Measurements from ENCODE around the gene IRGQ.
"Not testable (repeated sequence)": the region's sequence is repeated elsewhere in the genome, so short reads cannot be mapped to it uniquely, and the experiment has no call there.

The IRGQ gene

DNA sequence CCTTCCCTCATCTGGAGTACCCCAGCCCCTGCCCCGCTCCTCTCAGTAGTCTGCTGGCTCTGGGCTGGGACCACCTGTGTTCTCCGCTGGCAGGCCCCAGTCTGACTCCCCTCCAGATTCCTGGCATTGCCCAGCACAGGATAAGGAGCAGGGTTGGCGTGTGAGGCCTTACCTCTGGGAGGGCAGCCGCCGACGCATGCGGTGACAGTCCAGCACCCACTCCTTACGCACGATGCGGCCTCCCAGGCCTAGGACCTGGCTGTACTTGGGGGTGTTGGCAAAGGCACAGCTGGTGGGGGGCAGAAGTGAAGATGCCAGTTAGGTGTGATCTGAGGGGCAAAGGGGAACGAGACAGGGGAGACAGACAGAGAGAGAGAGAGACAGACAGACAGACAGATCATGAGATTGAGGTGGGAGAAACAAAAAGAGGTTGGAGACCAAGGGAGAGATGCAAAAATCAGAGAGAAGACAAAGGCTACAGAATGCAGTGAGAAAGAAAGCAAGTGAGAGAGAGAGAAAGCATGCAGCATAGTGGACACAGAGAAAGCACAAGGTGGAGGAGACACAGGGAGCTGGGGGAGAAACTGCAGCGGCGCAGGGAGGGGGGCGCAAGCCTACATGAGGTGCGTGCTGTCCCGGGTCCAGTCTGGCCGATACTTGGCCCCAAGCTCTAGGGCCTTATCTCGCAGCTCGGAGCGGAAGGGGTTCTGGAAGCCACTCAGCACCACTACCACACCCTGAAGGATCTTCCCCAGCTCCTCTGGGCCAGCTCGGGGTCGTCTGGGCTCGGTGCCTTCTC is 44.3 kb downstream of the IRGQ start:
- no peaks in the 10 kb centered on the region for H3K4me1 ChIP-seq (ENCODE audit: control insufficient read depth, low read length)
- no peak overlapping the region for H3K27ac ChIP-seq (ENCODE audit: low read depth, low read length)
- H3K27me3 ChIP-seq (ENCODE audit: control insufficient read depth, low read length), result no peaks in the 10 kb centered on the region
- no peaks in the 10 kb centered on the region for H3K9me2 ChIP-seq (replicated peaks; ENCODE audit: control insufficient read depth, low read length)
- no peak overlapping the region for H3K4me2 ChIP-seq (ENCODE audit: low read length)
- H3K9me3 ChIP-seq (ENCODE audit: control insufficient read depth, insufficient read depth, low read length), result no peaks in the 10 kb centered on the region
- H4K20me1 ChIP-seq (ENCODE audit: control insufficient read depth, insufficient read depth, low read depth, low read length), result no peaks in the 10 kb centered on the region
- no peaks in the 10 kb centered on the region for H3K79me2 ChIP-seq (ENCODE audit: control insufficient read depth, low read length)
- H3K4me3 ChIP-seq (ENCODE audit: low read length), result no peak overlapping the region
- peaks cover 43% of the 10 kb centered on the region for H3K36me3 ChIP-seq (ENCODE audit: control insufficient read depth, low read length)
- TF ChIP-seq EZH2phosphoT487 (IDR thresholded peaks at IDR 0.05; ENCODE audit: borderline replicate concordance, low read length), result no peak
- TF ChIP-seq, protein P1, sequence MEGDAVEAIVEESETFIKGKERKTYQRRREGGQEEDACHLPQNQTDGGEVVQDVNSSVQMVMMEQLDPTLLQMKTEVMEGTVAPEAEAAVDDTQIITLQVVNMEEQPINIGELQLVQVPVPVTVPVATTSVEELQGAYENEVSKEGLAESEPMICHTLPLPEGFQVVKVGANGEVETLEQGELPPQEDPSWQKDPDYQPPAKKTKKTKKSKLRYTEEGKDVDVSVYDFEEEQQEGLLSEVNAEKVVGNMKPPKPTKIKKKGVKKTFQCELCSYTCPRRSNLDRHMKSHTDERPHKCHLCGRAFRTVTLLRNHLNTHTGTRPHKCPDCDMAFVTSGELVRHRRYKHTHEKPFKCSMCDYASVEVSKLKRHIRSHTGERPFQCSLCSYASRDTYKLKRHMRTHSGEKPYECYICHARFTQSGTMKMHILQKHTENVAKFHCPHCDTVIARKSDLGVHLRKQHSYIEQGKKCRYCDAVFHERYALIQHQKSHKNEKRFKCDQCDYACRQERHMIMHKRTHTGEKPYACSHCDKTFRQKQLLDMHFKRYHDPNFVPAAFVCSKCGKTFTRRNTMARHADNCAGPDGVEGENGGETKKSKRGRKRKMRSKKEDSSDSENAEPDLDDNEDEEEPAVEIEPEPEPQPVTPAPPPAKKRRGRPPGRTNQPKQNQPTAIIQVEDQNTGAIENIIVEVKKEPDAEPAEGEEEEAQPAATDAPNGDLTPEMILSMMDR (IDR thresholded peaks at IDR 0.05; ENCODE audit: low read depth, low read length, poor library complexity, severe bottlenecking), result no peak
- H3F3A ChIP-seq (ENCODE audit: control insufficient read depth, insufficient read depth), result no peaks in the 10 kb centered on the region

DNA sequence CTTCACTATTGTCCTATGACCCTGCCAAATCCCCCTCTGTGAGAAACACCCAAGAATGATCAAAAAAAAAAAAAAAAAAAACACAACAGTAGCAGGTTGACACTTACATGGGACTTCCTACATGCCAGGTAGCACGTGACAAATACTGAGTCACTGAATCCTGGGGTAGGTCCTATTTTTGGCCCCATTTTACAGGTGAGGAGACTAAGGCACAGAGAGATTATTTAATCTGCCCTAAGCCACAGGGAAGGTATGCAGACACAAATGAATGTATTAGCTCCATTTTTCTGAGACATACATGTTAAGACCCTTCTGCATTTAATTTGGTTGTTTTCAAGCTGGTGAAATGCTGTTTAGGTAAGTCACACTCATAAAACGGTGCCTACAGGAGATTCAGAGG is 47.2 kb downstream of the IRGQ start:
- H3K4me2 ChIP-seq (ENCODE audit: low read length), result no peak overlapping the region
- no peak overlapping the region for H3K4me3 ChIP-seq (ENCODE audit: low read length)
- H3K79me2 ChIP-seq (ENCODE audit: control insufficient read depth, low read length), result no peaks in the 10 kb centered on the region
- H3K9me3 ChIP-seq (ENCODE audit: control insufficient read depth, insufficient read depth, low read length), result no peaks in the 10 kb centered on the region
- H3K36me3 ChIP-seq (ENCODE audit: control insufficient read depth, low read length), result peaks cover 31% of the 10 kb centered on the region
- no peaks in the 10 kb centered on the region for H3K4me1 ChIP-seq (ENCODE audit: control insufficient read depth, low read length)
- H3K27me3 ChIP-seq (ENCODE audit: control insufficient read depth, low read length), result no peaks in the 10 kb centered on the region
- H3F3A ChIP-seq (ENCODE audit: control insufficient read depth, insufficient read depth), result no peaks in the 10 kb centered on the region
- H3K9me2 ChIP-seq (replicated peaks; ENCODE audit: control insufficient read depth, low read length), result no peaks in the 10 kb centered on the region
- no peaks in the 10 kb centered on the region for H4K20me1 ChIP-seq (ENCODE audit: control insufficient read depth, insufficient read depth, low read depth, low read length)
- H3K27ac ChIP-seq (ENCODE audit: low read depth, low read length), result no peak overlapping the region
- TF ChIP-seq EZH2phosphoT487 (IDR thresholded peaks at IDR 0.05; ENCODE audit: borderline replicate concordance, low read length), result no peak
- TF ChIP-seq, protein P1 (IDR thresholded peaks at IDR 0.05; ENCODE audit: low read depth, low read length, poor library complexity, severe bottlenecking), result no peak

GRCh38 chr19:43547926-43548325 is 48.0 kb downstream of the IRGQ start:
- H3K36me3 ChIP-seq (ENCODE audit: control insufficient read depth, low read length), result peaks cover 31% of the 10 kb centered on the region

GRCh38 chr19:43546581-43546980 is 49.4 kb downstream of the IRGQ start:
- Histone ChIP-seq H3K27ac (ENCODE audit: low read depth, low read length) (no peak overlapping the region), H3K4me1 (ENCODE audit: control insufficient read depth, low read length) (no peaks in the 10 kb centered on the region), H3K4me3 (ENCODE audit: low read length) (no peak overlapping the region), H3K27me3 (ENCODE audit: control insufficient read depth, low read length) (no peaks in the 10 kb centered on the region), H3K36me3 (ENCODE audit: control insufficient read depth, low read length) (peaks cover 26% of the 10 kb centered on the region), H3K79me2 (ENCODE audit: control insufficient read depth, low read length) (no peaks in the 10 kb centered on the region), H3K9me2 (replicated peaks; ENCODE audit: control insufficient read depth, low read length) (no peaks in the 10 kb centered on the region), H3K4me2 (ENCODE audit: low read length) (no peak overlapping the region), H4K20me1 (ENCODE audit: control insufficient read depth, insufficient read depth, low read depth, low read length) (no peaks in the 10 kb centered on the region), H3F3A (ENCODE audit: control insufficient read depth, insufficient read depth) (no peaks in the 10 kb centered on the region), H3K9me3 (ENCODE audit: control insufficient read depth, insufficient read depth, low read length) (no peaks in the 10 kb centered on the region)
- TF ChIP-seq, protein P1 (IDR thresholded peaks at IDR 0.05; ENCODE audit: low read depth, low read length, poor library complexity, severe bottlenecking), result no peak
- TF ChIP-seq EZH2phosphoT487 (IDR thresholded peaks at IDR 0.05; ENCODE audit: borderline replicate concordance, low read length), result no peak

More at GRCh38 chr19:43547926-43548325, 48.0 kb downstream of the IRGQ start:
- not testable (repeated sequence) for H4K20me1 ChIP-seq (ENCODE audit: control insufficient read depth, insufficient read depth, low read depth, low read length); H3K4me2 ChIP-seq (ENCODE audit: low read length); H3K9me2 ChIP-seq (replicated peaks; ENCODE audit: control insufficient read depth, low read length); H3F3A ChIP-seq (ENCODE audit: control insufficient read depth, insufficient read depth); H3K4me3 ChIP-seq (ENCODE audit: low read length); H3K79me2 ChIP-seq (ENCODE audit: control insufficient read depth, low read length); H3K9me3 ChIP-seq (ENCODE audit: control insufficient read depth, insufficient read depth, low read length); H3K27me3 ChIP-seq (ENCODE audit: control insufficient read depth, low read length); H3K4me1 ChIP-seq (ENCODE audit: control insufficient read depth, low read length); H3K27ac ChIP-seq (ENCODE audit: low read depth, low read length)

Data from DOHH2 (cell line).